Frontal cortex (tissue), 4 donors: ENCODE results near the gene NDST3. TPM values are rescaled to one million over a fixed set of nuclear protein-coding genes. Genes with fewer than 3 reads are reported as not detected.
A peak's percentile ranks its signal among the peaks of the same experiment; 100 is the strongest.

Experiments used
- DNase-seq, 2 donors: peaks; one replicate each; pipeline ENCODE4 v3.0.0; 2012; ENCODE audit warnings: low spot score in 2 of 2
- FAIRE-seq: peaks from 2 replicates; lab custom pipeline; 2012; peaks lifted over from hg19 to GRCh38; lab: Jason Lieb, UNC
- total RNA-seq: library from RNA; depleted of rRNA; stranded (reverse); fragments of >200 nt; gene quantifications from one replicate; pipeline ENCODE4 v1.2.3, GENCODE V29; 2014
- donor health status: control.
- donor health status: control.
- donor health status: control.

NDST3 gene
- 39.1 TPM for total RNA-seq

GRCh38 chr4:118034053-118034785 is at the start of gene NDST3:
TSS of gene NDST3 (plus strand) at chr4:118034486. CDS start at chr4:118053911, 19,425 bp downstream.
- DNase-seq (peak; percentile 58 to 78), FAIRE-seq (peak; percentile 74)

GRCh38 chr4:117986321-117986720 is 48.0 kb upstream of the NDST3 start:
- no peak for FAIRE-seq
- no peak for DNase-seq

- FAIRE-seq, result no peak
- DNase-seq, result no peak
These were observed 46.8 kb upstream of the NDST3 start for GRCh38 chr4:117987464-117987863.

DNA sequence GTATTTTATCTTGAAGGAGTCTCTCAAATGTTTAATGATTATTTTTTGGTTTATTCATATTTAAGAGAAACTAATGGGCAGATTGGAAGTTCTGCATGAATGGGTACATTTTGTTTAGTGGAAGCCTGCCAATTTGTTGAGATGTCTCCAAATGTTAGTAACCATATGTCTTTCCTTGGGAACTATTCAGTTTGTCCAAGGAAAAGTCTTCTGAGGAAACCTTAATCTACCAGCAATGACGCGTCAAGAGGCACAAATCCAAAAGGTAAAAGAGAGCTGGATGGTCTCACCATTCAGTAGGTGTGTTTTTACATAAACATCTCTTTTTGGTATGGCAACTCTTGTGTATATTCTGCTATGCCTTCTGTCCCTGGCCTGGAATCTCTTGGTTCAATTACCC is 37.4 kb upstream of the NDST3 start:
- FAIRE-seq (no peak), DNase-seq (no peak)

DNA sequence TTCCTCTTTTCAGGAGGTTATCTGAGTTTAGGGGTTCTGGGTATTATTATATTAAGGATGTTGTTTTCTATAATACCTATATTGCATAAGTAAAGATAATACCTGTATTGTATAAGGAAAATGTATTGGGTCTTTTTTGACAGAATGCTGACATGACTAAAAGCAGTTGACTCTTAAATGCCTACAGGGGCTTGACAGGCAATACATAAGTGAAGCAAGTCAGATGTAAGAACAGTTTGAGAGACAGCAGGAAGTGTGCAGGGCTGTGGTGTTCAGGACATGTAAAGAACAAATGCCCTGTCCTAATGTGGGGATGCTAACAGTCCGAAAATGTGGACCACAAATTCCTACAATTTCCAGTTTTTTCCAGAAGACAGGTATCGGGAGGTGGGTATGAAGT is 30.2 kb upstream of the NDST3 start:
- FAIRE-seq (no peak), DNase-seq (no peak)

- DNase-seq (no peak), FAIRE-seq (no peak)
These were observed 28.4 kb upstream of the NDST3 start for GRCh38 chr4:118005883-118006282.

- no peak for FAIRE-seq
- no peak for DNase-seq
These were observed 22.1 kb upstream of the NDST3 start for GRCh38 chr4:118012142-118012541.

DNA sequence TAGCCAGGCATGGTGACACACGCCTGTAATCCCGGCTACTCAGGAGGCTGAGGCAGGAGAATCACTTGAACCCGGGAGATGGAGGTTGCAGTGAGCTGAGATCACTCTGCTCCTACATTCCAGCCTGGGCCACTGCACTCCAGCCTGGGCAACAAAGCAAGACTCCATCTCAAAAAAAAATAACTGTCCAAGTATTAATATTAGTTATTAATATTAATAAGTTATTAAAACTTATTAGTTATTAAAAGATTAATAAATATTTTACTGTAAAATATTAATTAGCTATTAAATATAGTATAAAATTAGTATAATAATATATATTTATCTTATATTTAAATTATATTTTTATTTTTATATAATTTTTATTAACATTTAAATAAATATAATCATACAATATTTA is 19.5 kb upstream of the NDST3 start:
- FAIRE-seq (no peak), DNase-seq (no peak)

DNA sequence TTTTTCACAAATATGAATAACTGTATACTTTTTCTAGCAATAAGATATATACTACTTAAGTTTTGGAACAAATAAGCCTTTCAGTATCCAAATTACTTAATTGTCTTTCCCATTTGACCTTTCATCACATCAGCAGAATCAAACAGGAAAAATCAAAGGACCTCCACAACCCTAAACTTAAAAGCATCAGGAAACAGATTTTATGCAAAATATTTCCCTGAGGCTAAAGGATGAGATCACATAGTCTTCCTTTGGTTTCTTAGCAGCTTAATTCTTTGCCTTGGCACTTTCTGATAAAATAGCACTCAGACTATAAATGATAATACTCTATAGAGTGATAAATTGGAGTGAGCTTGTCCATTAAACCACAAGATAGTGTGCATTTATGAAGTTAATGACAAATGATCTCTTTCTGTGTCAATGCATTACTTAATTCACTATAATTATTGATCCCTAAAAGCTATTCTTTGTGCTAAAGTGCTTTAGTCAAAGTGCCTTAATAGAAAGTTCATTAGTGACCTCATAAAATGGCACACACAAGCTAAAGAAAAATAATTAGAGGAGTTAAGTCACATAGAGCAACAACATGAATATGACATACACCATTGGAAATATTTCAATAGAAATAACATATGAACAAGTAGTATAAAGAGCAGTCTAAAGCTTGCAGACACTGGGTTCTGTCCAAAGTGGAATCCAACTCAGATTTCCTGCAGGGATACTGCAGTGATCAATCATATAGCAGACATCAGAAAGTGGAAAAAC is 15.7 kb upstream of the NDST3 start:
- DNase-seq (no peak), FAIRE-seq (no peak)

DNA sequence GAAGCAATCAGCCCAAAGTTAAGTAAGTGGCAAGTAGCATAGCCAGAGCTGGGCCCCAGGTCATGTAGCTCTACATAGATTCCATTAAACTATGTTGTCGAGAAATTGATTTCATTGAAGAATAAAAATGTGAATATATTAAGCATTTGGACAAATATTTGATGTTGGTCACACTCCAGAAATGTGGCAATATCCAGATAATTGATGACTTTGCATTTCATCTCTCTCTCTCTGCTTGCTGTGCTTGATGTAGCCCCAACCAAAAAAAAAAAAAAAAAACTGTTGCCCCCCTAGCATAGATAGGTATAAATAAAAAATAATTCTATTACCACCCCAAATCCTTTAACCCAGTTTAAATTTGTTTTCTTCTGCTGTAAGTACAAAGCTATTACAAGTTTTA is 7.5 kb upstream of the NDST3 start:
- no peak for FAIRE-seq
- DNase-seq, result no peak

- no peak for FAIRE-seq
- no peak for DNase-seq
These were observed 5.1 kb upstream of the NDST3 start for GRCh38 chr4:118029224-118029623.

DNA sequence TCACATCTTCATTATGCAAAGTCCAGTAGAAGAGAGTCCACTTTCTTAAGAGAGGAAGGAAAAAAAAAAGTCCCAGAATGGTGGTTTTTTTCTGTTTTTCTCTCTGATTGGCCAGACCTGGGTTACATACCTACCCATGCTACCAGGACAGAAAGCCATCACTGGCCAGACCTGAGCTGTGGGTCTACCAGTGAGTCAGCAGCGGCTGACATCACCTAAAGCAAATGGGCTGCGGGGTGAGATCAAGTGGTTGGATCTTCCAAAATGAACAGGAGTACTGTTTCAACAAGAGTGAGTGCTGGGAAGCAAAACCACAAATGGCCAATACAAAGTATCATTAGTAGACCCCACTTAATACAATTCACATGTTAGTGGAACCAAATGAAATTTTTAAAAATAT is 1.6 kb upstream of the NDST3 start:
- FAIRE-seq (no peak), DNase-seq (peak in 1 of 2 donors; percentile 7)

GRCh38 chr4:118033148-118034052 is 886 bp upstream of the NDST3 start:
- peak; percentile 36 to 54 for DNase-seq
- no peak for FAIRE-seq

DNA sequence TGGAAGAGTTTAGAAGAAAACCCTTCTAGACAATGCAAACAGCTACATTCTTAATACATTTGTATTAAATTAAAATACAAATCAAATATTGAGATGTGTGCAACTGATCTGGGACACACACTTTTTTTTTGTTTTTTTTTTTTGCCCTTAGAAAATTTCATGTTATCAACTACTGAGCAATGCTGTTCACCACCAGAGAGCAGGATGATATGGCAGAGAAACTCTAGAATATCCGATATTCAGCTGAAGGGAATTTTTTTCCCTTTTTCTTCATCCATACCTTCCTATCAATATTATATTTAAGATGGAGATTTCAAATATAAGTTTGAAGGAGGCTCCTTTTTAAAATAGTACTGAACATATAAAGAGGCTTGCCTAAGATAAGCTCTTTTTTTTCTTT is 1.0 kb downstream of the NDST3 start:
- DNase-seq (no peak), FAIRE-seq (no peak)

DNA sequence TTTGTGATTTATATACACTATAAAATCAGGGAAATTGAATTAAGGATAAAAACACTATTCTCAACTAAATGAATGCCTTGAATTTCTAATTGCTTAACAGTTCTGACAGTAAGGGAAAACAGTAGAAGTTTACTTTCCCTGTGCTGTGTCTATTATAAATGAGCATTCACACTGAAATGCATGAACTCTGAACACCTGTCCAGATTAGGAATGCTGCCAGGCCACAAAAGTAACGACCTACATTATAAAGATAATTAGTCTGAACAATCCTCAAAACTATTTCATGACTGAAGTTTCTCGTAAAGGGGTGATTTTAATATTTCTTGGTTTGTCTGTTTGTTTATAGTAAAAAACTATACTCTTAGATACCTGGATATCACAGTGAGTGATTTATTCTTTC is 2.0 kb downstream of the NDST3 start:
- FAIRE-seq, result no peak
- DNase-seq, result no peak

GRCh38 chr4:118037955-118038354 is 3.7 kb downstream of the NDST3 start:
- FAIRE-seq, result no peak
- no peak for DNase-seq

GRCh38 chr4:118046323-118046722 is 12.0 kb downstream of the NDST3 start:
- no peak for FAIRE-seq
- DNase-seq, result no peak

DNA sequence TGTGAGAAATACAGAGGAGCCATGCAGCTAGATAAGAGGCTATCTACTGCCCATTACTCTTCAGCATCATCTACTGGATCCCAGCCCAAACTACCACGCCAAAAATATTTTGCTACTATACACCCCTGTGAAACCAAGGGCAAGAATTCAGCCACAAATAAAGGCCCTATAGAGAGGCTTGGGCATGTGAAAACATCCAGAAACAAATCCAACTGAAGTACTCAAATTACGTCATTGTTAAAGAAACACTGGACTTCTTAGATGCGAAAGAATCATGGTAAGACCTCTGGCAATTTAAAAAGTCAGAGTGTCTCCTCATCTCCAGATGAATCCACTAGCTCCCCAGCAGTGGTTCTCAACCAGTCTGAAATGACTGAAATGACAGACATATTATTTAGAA is 12.8 kb downstream of the NDST3 start:
- no peak for DNase-seq
- no peak for FAIRE-seq

DNA sequence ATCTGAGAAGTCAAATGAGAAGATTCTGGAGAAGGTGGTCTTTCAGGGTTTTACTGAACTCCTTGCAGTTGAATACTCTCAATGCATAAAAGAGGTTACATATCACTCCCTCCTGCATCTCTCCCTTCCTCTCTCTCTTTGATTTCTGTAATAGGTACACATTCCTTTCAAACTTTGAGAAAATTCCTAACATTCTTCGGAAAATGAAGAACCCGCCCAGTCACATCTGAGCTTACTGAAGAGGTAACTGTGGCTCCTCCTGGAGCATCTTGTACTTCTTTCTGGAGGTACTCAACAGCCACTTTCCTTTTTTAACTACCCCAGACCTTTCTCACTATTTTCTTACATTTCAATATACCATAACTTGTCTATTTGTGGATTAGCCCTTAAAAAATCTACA is 24.7 kb downstream of the NDST3 start:
- no peak for DNase-seq
- no peak for FAIRE-seq

DNA sequence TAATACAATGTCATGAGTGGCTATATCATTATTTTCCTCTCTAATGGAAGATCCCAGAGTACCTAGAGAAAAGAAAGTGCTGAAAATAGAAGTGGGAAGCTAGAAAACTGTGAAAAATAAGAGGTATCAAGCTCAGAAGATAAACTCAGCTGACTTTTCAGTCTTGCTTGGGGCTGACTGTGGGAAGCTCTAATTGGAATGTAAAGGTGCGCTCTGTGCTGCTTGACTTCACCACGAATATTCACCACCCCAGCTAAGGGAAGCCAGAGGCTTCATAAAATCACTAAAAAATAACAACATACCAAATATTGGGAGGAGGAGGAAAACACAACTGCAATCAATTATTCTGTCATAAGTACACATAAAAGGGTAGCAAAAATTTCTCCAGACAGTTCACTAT is 25.1 kb downstream of the NDST3 start:
- DNase-seq, result no peak

More for the DNA sequence above, 25.1 kb downstream of the NDST3 start:
- FAIRE-seq, result no peak
